Gastroesophageal sphincter (tissue), 4 donors: ENCODE data around the gene MINDY1. TPM values are rescaled to one million over a fixed set of nuclear protein-coding genes. Genes with fewer than 3 reads are reported as not detected.

ENCODE experiments used
- ATAC-seq: fragments of 150-250 bp; one replicate; pipeline ENCODE4 v1.9.1; 2016; ENCODE audit warnings: mild to moderate bottlenecking, moderate library complexity
- H3K27ac ChIP-seq, 4 donors: fragments of 200-600 bp; sonication (generic) in 3 of 4; 1 replicate in 3 of 4; 2 replicates in 1 of 4; pipeline ENCODE4 v1.5.1; 2016 to 2019
- H3K27me3 ChIP-seq: fragments of 200-600 bp; sonication (generic); one replicate; pipeline ENCODE4 v1.5.1; 2019
- H3K36me3 ChIP-seq, 2 donors: fragments of 200-600 bp; sonication (generic); one replicate each; pipeline ENCODE4 v1.5.1; 2019; ENCODE audit warnings: control low read depth in 1 of 2
- H3K4me1 ChIP-seq, 3 donors: fragments of 200-600 bp; sonication (generic); 1 replicate in 2 of 3; 2 replicates in 1 of 3; pipeline ENCODE4 v1.5.1; 2016 to 2019; ENCODE audit warnings: control low read depth in 2 of 3
- H3K4me3 ChIP-seq, 2 donors: fragments of 200-600 bp; sonication (generic); one replicate each; pipeline ENCODE4 v1.5.1; 2019; ENCODE audit warnings: mild to moderate bottlenecking in 1 of 2, moderate library complexity in 1 of 2
- H3K9me3 ChIP-seq, 3 donors: fragments of 200-600 bp; sonication (generic); one replicate each; pipeline ENCODE4 v1.5.1; 2017 to 2019; ENCODE audit warnings: control low read depth in 2 of 3
- CTCF ChIP-seq, 4 experiments: fragments of 200-600 bp in 2 of 4; fragments of 450-650 bp in 2 of 4; sonication (generic) in 1 of 4; IDR thresholded peaks; one replicate each; pipeline ENCODE4 v1.5.1; 2017 to 2019; ENCODE audit warnings: antibody characterized with exemption in 4 of 4, mild to moderate bottlenecking in 2 of 4, moderate library complexity in 2 of 4
- EP300 ChIP-seq: sonication (generic); formaldehyde crosslinking; IDR thresholded peaks from one replicate; pipeline ENCODE4 v1.6.1; 2017; ENCODE audit warnings: antibody characterized with exemption, mild to moderate bottlenecking
- POLR2A ChIP-seq, 2 donors: fragments of 450-650 bp; IDR thresholded peaks; one replicate each; pipeline ENCODE4 v1.6.1; 2017; ENCODE audit warnings: antibody characterized with exemption in 2 of 2, mild to moderate bottlenecking in 2 of 2, moderate library complexity in 1 of 2
- POLR2AphosphoS5 ChIP-seq: sonication (generic); formaldehyde crosslinking; IDR thresholded peaks from one replicate; pipeline ENCODE4 v1.6.1; 2017; ENCODE audit warnings: antibody characterized with exemption
- WGBS, 2 donors: methylation state at CpG; one replicate each; pipeline ENCODE4 v1.1.5; 2018; ENCODE audit warnings: low coverage in 1 of 2; 5-methylcytosine and 5-hydroxymethylcytosine counted together
- total RNA-seq, 4 donors: library from RNA; depleted of rRNA; stranded (reverse); fragments of >200 nt; gene quantifications; one replicate each; pipeline ENCODE4 v1.1.0, GENCODE V29; 2016

The MINDY1 gene
- total RNA-seq, 4 donors from 2014 or later: 21.2 to 39.2 (median 33.2) TPM

- Histone ChIP-seq H3K4me3 (peak overlapping the region; percentile 74 to 78), H3K27ac (peak overlapping the region; percentile 0 to 89 (median 87)), H3K27me3 (no peaks in the 10 kb centered on the region), H3K36me3 (peaks cover 0 to 10% of the 10 kb centered on the region in 2 donors), H3K9me3 (no peaks in the 10 kb centered on the region), H3K4me1 (peaks cover 0 to 71% (median 23%) of the 10 kb centered on the region in 3 donors)
- no peak for TF ChIP-seq CTCF (IDR thresholded peaks at IDR 0.05)
- TF ChIP-seq POLR2A (IDR thresholded peaks at IDR 0.05): no peak
- TF ChIP-seq POLR2AphosphoS5: no peak
- no peak for TF ChIP-seq EP300
- WGBS, 2 donors: 29 to 33% methylated on average over 2 of the region's 3 CpGs
- no peak for ATAC-seq
Measured at GRCh38 chr1:151009206-151009587, 2.5 kb upstream of the MINDY1 start.

- H3K27me3 ChIP-seq: no peaks in the 10 kb centered on the region
- 0% methylated on average over 16 of the region's 69 CpGs for WGBS, 2 donors
- peak within 1 kb of the TSS; percentile 74 to 78 for H3K4me3 ChIP-seq
- no peaks in the 10 kb centered on the region for H3K9me3 ChIP-seq
- peak; percentile 93 for ATAC-seq
- H3K27ac ChIP-seq: peak within 1 kb of the TSS; percentile 48 to 89 (median 87)
- H3K36me3 ChIP-seq: peaks cover 0 to 8% of the 10 kb centered on the region in 2 donors
- peak; percentile 26 to 43 for TF ChIP-seq POLR2A (IDR thresholded peaks at IDR 0.05)
- peak in 1 of 4 experiments; percentile 41 for TF ChIP-seq CTCF (IDR thresholded peaks at IDR 0.05)
- peak; percentile 43 for TF ChIP-seq POLR2AphosphoS5
- TF ChIP-seq EP300: no peak
- H3K4me1 ChIP-seq: peaks cover 0 to 75% (median 29%) of the 10 kb centered on the region in 3 donors
Measured at GRCh38 chr1:151008244-151009205, 1.8 kb upstream of the MINDY1 start, which contains the start of gene PRUNE1. PRUNE1 (plus strand) TSS chr1:151008449; CDS start chr1:151008633, 184 bp downstream.

- no peak for ATAC-seq
- H3K36me3 ChIP-seq: peaks cover 0 to 1% of the 10 kb centered on the region in 2 donors
- no peak for TF ChIP-seq POLR2AphosphoS5
- no peak for TF ChIP-seq CTCF (IDR thresholded peaks at IDR 0.05)
- no peak for TF ChIP-seq POLR2A (IDR thresholded peaks at IDR 0.05)
- no peak for TF ChIP-seq EP300
- peak overlapping the region; percentile 31 to 89 (median 87) for H3K27ac ChIP-seq
- H3K4me3 ChIP-seq: peak overlapping the region; percentile 74 to 78
- H3K4me1 ChIP-seq: peaks cover 0 to 75% (median 36%) of the 10 kb centered on the region in 3 donors
- 5 to 9% methylated on average over 2 to 4 of the region's 4 CpGs for WGBS, 2 donors
- no peaks in the 10 kb centered on the region for H3K9me3 ChIP-seq
- H3K27me3 ChIP-seq: no peaks in the 10 kb centered on the region
Measured at GRCh38 chr1:151007853-151008243, 1.1 kb upstream of the MINDY1 start.

GRCh38 chr1:151005729-151006319, 878 bp downstream of the MINDY1 start:
- peaks cover 0 to 76% (median 40%) of the 10 kb centered on the region in 3 donors for H3K4me1 ChIP-seq
- H3K27me3 ChIP-seq: no peaks in the 10 kb centered on the region
- WGBS, 2 donors: 0 to 3% methylated on average over 3 to 4 of the region's 4 CpGs
- no peaks in the 10 kb centered on the region for H3K9me3 ChIP-seq
- no peak for TF ChIP-seq POLR2A (IDR thresholded peaks at IDR 0.05)
- H3K36me3 ChIP-seq: peaks cover 0 to 19% of the 10 kb centered on the region in 2 donors
- peak overlapping the region; percentile 31 to 89 (median 87) for H3K27ac ChIP-seq
- no peak for ATAC-seq
- peak overlapping the region; percentile 38 to 65 for H3K4me3 ChIP-seq

GRCh38 chr1:151003180-151003579, 3.5 kb downstream of the MINDY1 start:
- no peaks in the 10 kb centered on the region for H3K27me3 ChIP-seq
- H3K36me3 ChIP-seq: peaks cover 0 to 45% of the 10 kb centered on the region in 2 donors
- TF ChIP-seq EP300 (no peak), POLR2AphosphoS5 (no peak), POLR2A (IDR thresholded peaks at IDR 0.05) (no peak), CTCF (IDR thresholded peaks at IDR 0.05) (no peak)
- H3K9me3 ChIP-seq: no peaks in the 10 kb centered on the region
- H3K4me1 ChIP-seq: peaks cover 0 to 55% (median 40%) of the 10 kb centered on the region in 3 donors
- ATAC-seq: no peak
- peak overlapping the region in 1 of 2 donors; percentile 65 for H3K4me3 ChIP-seq
- H3K27ac ChIP-seq: peak overlapping the region in 2 of 4 donors; percentile 47 to 48
